ENCODE results near the gene CREB1. TPM values are rescaled to one million over a fixed set of nuclear protein-coding genes. Genes with fewer than 3 reads are reported as not detected.

Gene CREB1
- total RNA-seq, 1 experiment from 2014 or later: 81.4 TPM

DNA sequence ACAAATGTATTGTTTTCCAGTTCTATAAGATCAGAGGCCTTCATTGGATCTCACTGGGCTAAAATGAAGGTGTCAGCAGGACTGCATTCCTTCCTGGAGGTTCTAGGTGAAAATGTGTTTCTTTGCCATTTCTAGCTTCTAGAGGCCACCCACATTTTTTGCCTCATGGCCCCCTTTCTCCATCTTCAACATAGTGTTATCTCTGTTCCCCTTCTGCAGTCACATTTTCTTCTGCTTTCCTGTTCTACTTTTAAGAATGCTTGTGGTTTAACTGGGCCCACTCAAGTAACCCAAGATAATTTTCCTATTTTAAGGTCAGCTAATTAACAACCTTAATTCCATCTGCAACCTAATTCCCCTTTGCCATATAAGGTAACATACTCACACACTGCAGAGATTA, 59.4 kb downstream of the CREB1 start:
- no peak for DNase-seq
- H3K36me3 Mint-ChIP-seq (ENCODE audit: insufficient read depth, unreplicated experiment): peaks cover 46% of the 10 kb centered on the region
- BruUV-seq (replicated peaks): no TSS peak
- H3K4me3 Mint-ChIP-seq (ENCODE audit: low read depth, unreplicated experiment): no peak overlapping the region
- H3K9me3 Mint-ChIP-seq (ENCODE audit: low read depth, unreplicated experiment): no peaks in the 10 kb centered on the region
- H3K27me3 Mint-ChIP-seq (ENCODE audit: unreplicated experiment): no peaks in the 10 kb centered on the region
- intact Hi-C loops (cut with micrococcal nuclease; ENCODE audit: unreplicated experiment): no loop called here
- CTCF ChIA-PET: interaction anchor here (0.7 kb wide), 1 partner anchor 57 kb away, joined by 4 read pairs; no protein-coding TSS in a partner anchor
- TF ChIP-seq, protein P1, sequence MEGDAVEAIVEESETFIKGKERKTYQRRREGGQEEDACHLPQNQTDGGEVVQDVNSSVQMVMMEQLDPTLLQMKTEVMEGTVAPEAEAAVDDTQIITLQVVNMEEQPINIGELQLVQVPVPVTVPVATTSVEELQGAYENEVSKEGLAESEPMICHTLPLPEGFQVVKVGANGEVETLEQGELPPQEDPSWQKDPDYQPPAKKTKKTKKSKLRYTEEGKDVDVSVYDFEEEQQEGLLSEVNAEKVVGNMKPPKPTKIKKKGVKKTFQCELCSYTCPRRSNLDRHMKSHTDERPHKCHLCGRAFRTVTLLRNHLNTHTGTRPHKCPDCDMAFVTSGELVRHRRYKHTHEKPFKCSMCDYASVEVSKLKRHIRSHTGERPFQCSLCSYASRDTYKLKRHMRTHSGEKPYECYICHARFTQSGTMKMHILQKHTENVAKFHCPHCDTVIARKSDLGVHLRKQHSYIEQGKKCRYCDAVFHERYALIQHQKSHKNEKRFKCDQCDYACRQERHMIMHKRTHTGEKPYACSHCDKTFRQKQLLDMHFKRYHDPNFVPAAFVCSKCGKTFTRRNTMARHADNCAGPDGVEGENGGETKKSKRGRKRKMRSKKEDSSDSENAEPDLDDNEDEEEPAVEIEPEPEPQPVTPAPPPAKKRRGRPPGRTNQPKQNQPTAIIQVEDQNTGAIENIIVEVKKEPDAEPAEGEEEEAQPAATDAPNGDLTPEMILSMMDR (IDR thresholded peaks at IDR 0.05; ENCODE audit: unreplicated experiment): no peak
- H3K27ac Mint-ChIP-seq (ENCODE audit: unreplicated experiment): no peak overlapping the region
- H3K4me1 Mint-ChIP-seq (ENCODE audit: low read depth, unreplicated experiment): no peaks in the 10 kb centered on the region

DNA sequence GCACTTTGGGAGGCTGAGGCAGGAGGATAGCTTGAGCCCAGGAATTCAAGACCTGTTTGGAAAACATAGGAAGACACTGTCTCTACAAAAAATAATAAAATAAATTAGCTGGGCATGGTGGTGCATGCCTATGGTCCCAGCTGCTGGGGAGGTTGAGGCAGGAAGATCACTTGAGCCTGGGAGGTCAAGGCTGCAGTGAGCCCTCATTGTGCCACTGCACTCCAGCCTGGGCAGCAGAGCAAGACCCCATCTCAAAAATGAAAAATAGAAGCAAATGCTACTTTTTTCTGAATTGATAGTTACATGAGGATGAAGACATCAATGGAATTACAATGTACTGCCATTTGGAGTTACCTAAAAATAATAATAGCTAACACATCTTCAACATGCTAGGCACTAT, 63.5 kb downstream of the CREB1 start:
- CTCF ChIA-PET: no interaction called here
- no peaks in the 10 kb centered on the region for H3K9me3 Mint-ChIP-seq (ENCODE audit: low read depth, unreplicated experiment)
- no TSS peak for BruUV-seq (replicated peaks)
- no peaks in the 10 kb centered on the region for H3K4me1 Mint-ChIP-seq (ENCODE audit: low read depth, unreplicated experiment)
- H3K27ac Mint-ChIP-seq (ENCODE audit: unreplicated experiment): no peak overlapping the region
- H3K36me3 Mint-ChIP-seq (ENCODE audit: insufficient read depth, unreplicated experiment): peaks cover 32% of the 10 kb centered on the region
- no peak for DNase-seq
- H3K4me3 Mint-ChIP-seq (ENCODE audit: low read depth, unreplicated experiment): no peak overlapping the region
- H3K27me3 Mint-ChIP-seq (ENCODE audit: unreplicated experiment): no peaks in the 10 kb centered on the region
- intact Hi-C loops (cut with micrococcal nuclease; ENCODE audit: unreplicated experiment): no loop called here
- TF ChIP-seq, protein P1 (IDR thresholded peaks at IDR 0.05; ENCODE audit: unreplicated experiment): no peak

DNA sequence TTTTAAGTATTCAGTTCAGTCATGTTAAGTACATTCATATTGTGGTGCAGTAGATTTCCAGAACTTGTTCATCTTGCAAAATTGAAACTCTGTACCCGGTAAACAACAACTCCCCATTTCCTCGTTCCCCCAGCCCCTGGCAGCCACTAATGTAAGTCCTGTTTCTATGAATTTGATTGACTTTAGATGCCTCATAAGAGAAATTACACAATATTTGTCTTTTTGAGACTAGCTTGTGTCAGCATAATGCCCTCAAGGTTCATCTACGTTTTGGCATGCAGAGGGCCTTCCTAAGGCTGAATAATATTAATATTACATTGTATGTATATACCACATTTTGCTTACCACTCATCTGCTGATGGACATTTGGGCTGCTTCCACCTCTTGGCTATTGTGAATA, 64.5 kb downstream of the CREB1 start:
- Mint-ChIP-seq H3K9me3 (ENCODE audit: low read depth, unreplicated experiment) (no peaks in the 10 kb centered on the region), H3K27ac (ENCODE audit: unreplicated experiment) (no peak overlapping the region), H3K27me3 (ENCODE audit: unreplicated experiment) (no peaks in the 10 kb centered on the region), H3K36me3 (ENCODE audit: insufficient read depth, unreplicated experiment) (peaks cover 32% of the 10 kb centered on the region), H3K4me1 (ENCODE audit: low read depth, unreplicated experiment) (no peaks in the 10 kb centered on the region), H3K4me3 (ENCODE audit: low read depth, unreplicated experiment) (no peak overlapping the region)
- no TSS peak for BruUV-seq (replicated peaks)
- TF ChIP-seq, protein P1 (IDR thresholded peaks at IDR 0.05; ENCODE audit: unreplicated experiment): no peak
- DNase-seq: no peak
- CTCF ChIA-PET: no interaction called here
- intact Hi-C loops (cut with micrococcal nuclease; ENCODE audit: unreplicated experiment): no loop called here

DNA sequence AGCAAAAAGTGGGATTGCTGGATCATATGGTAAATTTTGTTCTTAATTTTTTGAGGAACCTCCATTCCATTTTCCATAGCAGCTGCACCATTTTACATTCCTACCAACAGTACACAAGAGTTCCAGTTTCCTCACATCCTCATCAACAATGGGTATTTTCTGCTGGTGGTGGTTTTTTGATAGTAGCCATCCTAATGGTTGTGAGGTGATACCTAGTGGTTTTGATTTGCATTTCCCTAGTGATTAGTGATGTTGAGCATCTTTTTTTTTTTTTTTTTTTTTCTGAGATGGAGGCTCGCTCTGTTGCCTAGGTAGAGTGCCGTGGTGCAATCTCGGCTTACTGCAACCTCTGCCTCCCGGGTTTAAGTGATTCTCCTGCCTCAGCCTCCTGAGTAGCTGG, 65.0 kb downstream of the CREB1 start:
- Mint-ChIP-seq H3K27ac (ENCODE audit: unreplicated experiment) (no peak overlapping the region), H3K4me3 (ENCODE audit: low read depth, unreplicated experiment) (no peak overlapping the region), H3K36me3 (ENCODE audit: insufficient read depth, unreplicated experiment) (peaks cover 32% of the 10 kb centered on the region), H3K27me3 (ENCODE audit: unreplicated experiment) (no peaks in the 10 kb centered on the region), H3K4me1 (ENCODE audit: low read depth, unreplicated experiment) (no peaks in the 10 kb centered on the region), H3K9me3 (ENCODE audit: low read depth, unreplicated experiment) (no peaks in the 10 kb centered on the region)
- CTCF ChIA-PET: no interaction called here
- DNase-seq: no peak
- intact Hi-C loops (cut with micrococcal nuclease; ENCODE audit: unreplicated experiment): no loop called here
- no TSS peak for BruUV-seq (replicated peaks)
- TF ChIP-seq, protein P1 (IDR thresholded peaks at IDR 0.05; ENCODE audit: unreplicated experiment): no peak

Data from Calu3 (cell line).